Kidney tubule cell (primary cell): ENCODE measurements around the gene MSL3B.

ENCODE experiments used
- DNase-seq: peaks from one replicate; pipeline ENCODE4 v3.0.0-alpha.2; 2018; ENCODE audit warnings: low spot score

Gene MSL3B

DNA sequence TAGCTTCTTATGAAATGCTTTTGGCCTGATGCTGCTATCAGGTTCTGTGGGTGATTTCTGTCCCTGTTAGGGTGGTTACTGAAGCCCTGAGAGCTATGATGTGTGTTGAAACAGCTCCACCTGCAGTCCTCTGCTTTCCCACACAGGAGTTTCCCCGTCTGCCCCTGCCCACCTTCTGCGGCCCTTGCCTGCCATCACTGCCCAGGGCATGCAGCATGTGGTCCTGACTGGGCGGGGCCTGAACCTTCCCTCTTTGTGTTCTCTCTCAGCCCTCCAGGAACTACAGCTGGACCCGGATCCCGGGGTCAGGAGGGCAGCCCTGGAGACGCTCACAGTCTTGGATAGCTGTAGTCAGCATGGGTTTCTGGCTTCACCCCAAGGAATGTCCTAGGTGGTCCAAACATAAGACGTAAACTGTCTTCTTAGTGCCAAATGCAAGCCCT lies 35.3 kb downstream of the MSL3B start:
- peak; percentile 69 for DNase-seq

DNA sequence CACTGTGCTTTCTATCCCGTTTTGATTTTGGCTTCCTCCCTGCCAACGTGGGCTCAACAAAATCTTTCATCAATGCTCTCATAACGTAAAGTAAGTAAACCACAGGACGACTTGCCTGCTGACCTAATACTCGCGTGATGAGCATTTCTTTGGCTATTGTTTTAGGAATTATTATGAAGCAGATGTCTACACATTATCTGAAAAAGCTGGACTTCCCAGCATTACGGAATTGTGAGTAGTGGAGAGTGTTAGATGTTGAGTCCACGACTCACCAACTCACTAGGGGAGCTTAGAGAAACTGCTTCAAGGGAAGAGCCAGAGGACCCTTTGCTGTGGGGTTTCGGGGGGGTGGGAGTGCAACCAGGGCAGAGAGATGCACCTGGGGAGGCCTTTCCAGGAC lies 35.8 kb downstream of the MSL3B start:
- DNase-seq = no peak

DNA sequence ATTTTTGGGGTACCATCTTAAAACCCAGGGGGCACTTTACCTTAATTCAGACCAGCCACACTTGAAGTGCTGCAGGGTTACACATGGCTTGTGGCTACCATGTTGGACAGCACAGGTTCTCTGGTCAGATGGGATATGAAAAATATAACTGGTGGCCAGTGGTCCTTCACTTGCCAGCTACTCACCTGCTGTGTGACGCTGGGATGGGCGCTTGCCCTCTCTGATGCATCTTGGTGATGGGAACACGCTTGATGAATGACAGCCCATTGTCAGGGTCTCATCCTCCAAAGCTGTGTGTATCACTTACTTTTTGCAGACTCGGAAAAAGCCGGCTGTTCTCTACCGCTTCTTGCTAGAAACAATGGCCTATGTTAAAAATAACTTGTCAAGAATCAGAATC lies 36.3 kb downstream of the MSL3B start:
- no peak for DNase-seq

DNA sequence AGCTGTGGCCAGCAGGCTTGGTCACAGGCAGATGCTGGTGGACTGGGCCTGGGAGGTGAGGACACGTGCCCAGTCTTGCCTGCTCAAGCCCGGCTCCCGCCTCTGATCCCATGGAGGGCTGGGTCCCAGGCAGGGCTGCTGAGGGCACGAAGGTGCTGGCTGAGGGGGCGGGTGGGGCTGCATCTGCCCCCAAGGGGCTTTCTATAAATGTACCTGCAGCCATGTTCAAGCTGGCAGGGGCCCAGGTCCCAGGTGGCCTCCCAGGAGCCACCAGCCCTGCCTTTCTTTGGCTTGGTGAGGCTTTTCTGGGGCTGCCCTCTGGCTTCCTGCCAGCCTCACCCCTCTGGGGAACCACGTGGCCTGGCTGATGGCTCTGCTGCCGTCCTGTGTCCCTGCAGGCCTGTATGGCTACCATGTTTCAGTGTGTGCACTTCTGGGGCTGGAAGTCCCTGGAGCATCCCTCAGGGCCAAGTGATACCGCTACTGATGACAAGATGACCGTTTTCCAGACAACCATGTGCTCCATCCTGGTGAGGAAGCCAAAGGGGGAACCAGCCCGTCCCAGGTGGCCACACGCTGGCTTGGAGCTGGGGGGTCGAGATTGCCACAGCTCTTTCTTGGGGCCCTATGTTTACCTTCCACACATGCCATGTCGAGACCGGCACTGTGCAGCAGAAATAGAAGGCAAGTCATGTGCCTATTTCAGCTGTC lies 37.0 kb downstream of the MSL3B start:
- DNase-seq = no peak

DNA sequence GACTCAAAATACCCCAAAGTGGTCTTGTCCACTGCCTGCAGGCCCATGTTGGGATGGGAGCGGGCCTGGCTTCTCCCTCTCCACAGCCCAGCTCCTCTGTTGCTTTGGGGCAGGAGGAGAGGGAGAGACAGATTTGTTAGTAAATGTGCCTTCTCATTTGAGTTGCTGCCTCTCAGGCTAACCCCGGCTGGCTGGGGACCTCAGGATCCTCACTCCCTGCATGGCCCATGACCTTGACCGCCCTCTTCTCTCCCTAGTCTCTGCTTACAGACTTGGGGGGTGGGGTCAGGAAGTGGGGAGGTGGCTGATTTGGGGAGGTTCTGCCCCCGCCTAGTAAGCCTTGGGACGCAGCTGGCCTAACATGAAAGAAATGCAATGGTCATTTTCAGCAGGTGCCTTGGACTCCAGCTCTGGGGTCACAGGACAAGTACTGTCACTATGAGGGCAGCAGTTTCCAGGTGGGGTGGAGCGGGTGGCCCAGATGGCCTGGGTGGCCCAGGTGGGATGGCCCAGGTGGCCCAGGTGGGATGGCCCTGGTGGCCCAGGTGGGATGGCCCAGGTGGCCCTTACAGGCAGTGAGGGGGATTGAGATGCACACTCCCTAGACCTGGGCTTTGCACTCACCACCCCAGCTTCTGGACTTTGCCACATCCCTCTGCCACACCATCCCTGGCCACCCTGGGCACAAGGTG lies 37.9 kb downstream of the MSL3B start:
- no peak for DNase-seq

DNA sequence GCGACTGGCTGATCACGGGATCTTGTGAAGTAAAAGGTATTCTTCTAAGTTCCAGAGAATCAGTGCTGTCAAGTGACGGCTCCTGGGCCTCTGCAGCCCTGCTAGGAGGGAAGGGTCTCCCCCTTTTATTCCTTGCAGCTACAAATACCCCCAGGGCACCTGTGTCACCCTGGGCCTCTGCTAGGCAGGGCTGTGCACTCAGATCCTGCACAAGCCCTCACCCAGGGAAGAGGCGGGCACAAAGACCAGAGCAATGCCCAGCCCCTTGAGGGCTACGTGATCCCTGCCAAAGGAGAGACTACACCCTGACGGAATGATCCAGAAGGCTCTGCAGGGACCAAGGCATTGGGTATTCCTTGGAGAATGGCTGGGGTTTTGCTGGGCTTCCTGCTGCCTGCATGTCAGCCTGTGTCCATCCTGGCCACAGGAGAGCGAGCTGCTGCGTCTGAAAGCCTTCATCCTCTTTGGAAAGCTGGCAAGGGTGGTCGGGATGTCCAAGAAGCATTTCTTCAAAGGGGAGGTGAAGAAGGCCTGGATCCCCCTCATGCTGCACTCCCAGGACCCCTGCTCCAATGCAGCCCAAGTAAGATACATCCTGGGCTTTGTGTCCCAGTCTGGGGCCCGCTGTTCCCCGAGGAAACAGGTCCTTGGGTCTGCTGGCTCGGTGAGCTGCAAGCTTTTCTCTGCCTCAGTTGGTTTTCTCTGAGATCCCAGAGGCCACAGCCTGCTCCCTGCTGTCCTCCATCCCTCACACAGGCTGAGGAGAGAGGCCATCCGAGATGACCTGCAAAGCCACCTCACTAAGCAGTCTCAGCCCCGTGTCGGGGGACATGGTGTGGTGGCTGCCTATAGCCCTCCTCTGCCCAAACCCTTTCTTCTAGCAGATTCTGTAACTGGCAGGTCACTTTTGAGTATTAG lies 38.7 kb downstream of the MSL3B start:
- DNase-seq = no peak

DNA sequence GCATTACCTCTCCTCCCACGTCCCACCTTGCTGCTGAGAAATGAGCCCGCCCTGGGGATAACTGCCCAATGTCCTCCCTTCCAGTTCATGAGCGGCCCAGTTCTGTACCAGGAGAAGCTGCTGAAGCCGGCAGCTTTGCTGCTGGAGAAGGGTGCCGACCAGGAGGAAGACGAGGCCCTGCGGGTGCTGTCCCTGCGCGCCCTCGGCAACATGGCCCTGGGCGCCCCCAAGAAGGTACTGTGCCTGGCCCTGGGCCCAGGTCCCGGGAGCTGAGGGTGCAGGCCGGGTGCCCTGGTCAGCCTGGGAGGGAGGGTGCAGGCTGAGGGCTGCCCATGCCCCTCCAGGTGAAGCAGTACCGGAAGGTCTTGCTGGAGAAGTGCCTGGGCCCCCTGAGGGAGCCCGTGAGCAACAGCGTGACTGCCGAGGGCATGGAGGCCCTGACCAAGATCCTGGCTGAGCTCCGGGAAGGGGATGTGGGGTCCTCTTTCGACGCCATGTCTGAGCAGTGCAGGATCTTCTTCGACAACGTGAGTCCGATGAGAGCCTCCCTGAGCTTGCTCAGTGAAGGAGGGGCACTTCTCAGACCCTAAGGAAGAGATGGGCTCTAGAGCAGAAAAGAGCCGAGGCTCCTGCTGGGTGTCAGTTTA lies 39.5 kb downstream of the MSL3B start:
- DNase-seq = no peak

DNA sequence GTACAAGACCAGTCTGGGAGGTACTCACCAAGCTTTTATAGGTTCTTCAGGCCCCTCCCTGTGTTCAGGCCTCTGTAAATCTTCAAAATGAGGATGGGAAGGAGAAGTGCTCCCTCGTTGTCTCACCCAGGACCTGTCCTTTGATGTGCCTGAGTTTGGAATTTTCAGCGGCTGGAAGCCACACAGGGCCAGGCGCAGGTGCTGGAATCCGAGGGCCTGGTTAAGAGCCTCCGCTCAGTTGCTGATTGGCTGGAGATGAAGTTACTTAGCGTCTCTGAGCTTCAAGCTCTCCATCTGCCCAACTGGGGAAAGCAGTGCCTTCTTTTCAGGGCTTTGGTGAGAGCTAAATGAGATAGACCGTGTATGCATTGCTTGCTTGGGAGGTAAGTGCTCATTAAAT lies 43.8 kb downstream of the MSL3B start:
- no peak for DNase-seq

DNA sequence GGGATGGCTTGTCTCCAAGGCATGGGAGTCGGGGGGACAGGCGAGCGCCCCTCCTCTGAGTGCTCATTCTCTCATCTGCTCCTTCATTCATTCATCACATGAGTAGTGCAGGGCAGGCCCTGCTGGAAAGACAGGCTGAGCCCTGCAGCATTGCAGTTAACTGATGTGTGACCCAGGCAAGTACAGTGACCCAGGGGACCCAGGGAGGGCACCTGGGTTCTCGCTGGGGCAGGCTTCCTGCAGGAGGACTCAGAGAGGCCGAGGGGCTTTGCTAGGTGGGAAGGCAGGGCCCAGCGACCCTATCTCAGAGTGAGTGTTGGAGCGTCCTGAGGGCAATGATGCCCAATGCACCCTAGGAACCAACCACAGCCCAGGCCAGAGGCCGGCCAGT lies 44.5 kb downstream of the MSL3B start:
- DNase-seq = no peak

DNA sequence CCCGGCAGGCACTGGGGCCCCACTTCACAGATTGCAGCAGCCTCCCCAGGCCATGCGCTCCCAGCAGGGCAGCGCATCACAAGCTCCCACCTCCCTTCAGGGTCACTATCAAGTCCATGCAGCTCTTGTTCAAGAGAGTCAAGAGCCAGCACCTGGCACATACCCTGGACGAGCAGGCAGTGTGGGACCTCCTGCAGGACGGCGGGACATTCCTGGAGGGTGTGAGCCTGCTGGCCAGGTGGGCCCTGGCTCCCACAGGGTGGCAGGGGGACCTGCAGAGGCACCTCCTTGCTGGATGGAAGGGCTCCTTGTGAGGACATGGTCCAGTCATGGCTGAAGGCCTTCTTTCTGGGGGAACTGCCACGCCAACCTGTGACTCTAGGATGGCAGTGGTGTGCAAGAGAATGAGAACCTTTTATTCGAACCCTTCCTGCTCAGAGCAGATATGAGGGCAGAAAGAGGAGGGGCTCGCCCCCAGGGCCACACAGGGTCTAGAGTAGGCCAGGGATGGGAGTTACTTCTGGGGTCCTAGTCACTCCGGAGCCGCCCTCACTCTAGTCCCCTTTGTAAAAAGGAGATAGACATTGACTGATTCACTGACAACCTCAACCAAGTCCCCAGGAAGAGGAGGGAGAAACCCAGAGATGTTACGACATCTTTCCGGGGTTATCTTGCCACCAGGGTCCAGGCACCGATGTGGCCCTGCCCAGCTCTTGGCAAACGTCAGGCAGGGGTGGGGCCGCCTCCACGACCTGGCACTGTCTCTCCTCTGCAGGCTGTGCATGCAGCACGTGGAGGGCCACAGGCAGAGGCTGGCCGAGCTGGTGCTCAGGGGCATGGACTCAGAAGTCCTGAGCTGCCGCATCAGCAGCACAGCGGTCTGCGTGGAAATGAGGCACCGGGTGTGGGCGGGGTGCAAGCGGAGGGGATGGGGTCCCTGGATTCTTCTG lies 45.1 kb downstream of the MSL3B start:
- DNase-seq = no peak

DNA sequence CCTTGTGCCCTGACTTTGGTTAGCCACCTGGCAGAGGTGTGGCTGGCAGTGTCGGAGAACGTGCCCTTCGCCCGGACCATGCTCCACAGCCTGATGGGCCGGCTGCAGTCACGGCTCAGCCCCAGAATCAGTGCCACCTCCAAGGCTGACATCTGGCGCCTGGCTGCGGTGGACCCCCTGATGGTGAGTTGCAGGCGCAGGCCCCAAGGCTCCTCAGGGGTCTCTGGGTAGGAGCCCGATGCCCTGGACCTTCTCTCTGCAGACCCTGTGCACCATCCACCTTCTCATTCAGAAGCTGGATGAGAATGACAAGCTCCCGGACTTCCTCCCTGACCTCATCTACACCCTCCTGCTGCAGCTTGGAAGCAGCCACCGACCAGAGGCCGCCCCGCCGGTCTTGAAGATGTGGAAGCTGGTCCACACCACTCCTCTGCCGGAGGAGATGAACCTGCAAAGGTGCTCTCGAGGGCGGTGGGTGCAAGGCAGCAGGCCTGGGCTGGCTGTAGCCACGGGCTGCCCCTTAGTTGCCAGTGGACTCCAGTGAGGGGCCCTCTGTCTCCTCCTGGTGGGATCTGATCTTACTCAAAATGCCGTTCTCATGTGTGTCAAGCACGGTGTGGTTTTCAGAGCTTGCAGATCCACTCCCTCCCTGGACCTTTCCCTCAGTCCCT lies 46.0 kb downstream of the MSL3B start:
- no peak for DNase-seq

DNA sequence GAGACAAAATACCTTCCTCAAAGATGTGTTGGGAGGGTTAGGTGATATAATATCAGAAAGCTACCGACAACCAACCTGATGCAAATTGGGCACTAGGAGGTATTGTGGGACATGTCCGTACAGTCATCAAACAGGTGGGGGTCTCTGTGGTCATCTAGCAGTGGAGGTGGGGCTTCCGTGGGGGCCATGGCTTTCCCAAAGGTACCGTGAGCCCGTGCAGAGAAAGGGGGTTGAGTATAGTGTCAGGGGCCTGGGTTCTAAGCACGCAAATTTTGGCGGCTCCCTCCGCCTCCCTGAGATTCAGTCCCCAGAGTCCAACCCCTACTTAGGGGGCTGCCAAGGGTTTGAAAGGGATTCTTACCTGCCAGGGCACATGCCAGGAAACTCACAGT lies 46.5 kb downstream of the MSL3B start:
- DNase-seq = no peak

DNA sequence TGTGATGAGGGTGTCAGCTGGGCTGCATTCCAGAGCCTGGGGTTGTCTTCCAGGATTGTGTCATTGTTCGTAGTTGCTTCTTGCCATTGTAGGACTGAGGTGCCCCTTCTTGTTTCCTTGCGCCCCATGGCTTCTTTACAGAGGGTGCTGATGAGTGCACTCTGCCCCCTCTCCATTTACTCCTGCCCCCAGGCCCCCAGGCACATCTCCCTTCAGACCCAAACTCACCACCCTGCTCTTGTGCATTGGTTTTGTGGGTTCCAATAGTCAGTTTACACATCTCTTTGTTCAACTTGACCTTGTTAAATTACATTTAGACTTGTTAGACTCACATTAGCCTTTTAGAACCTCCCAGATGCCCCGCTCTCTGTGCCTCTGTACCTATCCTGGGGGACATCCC lies 47.0 kb downstream of the MSL3B start:
- DNase-seq = no peak

DNA sequence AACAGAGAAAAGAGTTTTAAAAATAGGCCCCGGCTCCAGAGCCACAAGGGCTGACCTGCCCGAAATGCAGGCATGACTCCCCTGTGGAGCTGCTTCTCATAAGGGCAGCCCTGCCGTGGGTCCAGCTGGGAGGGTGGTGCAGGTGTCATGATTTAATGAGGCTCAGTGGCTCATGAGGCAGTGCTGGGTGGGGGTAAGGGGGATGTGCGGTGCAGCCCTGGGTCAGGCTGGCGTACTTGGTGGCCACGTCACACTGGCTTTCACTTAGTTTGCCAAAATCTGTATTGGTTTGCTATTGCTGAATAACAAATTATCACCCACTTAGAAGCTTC lies 47.4 kb downstream of the MSL3B start:
- no peak for DNase-seq

DNA sequence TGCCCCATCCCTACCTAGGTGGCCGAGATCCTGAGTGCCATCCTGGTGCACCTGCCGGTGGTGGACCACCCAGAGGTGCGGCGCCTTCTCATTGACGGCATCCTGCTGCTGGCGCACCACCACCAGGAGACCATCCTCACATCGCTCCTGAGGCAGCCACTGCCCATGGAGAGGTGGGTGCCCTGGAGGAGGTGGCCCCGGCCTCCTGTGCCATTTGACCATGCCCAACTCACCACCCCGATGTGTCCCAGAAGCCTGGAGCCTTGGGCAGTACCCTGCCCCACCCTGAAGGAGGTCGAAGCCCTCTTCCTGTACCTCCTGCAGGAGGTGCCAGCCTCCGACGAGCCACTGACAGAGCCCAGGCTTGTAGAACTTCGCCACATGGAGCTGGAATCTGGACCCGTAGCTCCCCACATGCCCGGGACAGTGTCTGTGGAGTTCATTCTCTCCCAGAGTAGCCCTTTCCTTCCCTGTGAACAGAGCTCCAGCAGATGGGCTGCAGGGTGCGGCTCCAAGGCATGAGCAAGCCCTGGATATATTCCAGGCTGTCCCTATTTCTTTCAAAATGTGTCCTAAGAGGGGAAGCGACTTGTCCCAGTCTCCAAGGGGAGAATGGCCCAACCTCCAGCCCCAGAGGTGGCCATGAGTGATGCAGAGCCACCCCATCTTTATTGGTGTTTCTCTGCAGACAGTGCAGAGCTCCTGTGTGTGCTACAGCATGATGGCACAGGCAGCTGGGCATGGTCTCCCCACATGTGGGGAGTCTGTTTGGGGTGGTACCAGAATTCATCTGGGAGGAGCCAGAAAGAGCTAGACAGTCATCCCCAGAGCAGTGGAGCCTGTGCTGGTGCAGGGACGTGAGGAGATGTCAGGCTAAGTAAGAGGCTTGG lies 48.1 kb downstream of the MSL3B start:
- no peak for DNase-seq

DNA sequence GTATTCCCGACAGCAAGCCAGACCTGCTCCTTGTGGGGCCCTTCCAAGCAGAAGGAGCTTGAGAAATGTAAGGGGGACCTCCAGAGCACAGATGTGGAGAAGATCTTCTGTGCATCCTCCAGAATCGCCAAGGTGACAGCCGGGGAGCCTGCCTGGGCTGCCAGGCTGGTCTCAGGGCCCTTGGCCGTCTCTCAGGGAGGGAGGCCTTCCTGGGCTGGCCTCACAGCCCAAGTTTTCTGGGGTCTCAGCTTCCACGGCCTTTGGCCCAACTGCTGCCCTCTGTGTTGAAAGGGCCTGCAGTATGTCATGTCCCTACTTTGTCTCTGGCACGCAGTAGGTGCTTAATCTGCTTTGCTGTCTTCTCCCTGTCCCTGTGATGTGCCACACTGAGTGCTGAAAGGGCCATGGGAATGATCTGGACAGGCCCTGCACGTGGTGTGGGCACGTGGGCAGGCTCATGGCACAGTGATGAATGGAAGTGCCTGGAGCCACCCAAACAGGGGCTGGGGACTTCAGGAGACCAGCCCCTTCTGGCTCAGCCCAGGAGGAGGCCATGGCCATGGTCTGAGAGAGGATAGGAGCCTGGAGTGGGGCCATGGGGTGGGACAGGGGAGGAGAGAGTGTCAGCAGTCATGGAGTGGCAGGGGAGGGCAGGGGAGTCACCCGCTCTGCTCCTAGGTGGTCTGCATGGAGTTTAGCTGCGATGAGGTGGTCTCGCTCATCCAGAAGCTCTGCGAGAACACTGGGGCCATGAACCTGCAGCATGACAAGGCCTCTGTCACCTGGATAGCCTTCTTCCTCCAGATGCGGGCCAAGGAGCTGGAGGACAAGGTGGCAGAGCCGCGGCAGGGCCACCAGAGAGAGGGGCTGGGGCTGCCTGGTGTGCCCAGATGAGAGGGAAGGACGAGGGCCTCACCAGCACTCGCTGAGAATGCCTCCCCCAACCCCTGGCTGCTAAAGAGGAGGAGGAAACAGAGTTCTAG lies 49.3 kb downstream of the MSL3B start:
- no peak for DNase-seq

DNA sequence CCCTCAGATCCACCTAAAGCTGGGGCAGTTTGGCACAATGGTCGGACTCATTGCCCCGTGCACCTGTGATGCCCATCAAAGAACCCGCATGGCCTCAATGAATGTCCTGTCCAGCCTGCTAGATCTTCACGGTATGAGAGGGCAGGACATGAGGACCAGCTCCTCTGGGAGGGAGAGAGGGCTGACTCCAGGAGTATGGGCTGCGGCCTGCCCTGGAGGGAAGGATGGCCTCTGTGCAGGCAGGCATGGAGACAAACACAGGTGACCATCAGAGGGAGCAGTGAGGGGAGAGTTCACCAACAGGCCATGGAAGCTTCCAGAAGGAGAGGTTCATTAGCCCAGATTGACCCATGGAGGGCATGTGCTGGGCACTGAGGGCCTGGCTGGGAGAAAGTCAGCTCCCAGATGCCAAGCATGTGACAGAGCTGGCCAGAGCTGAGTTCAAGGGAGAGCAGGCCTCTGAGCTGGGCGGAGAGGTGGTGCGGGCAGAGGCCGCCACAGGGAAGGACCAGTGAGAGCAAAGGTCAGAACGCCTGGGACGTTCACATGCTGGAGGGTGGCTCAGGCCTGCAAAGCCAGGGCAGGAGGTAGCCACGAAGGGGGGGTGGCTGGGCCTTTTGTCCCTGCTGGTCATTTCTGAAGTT lies 50.1 kb downstream of the MSL3B start:
- no peak for DNase-seq

DNA sequence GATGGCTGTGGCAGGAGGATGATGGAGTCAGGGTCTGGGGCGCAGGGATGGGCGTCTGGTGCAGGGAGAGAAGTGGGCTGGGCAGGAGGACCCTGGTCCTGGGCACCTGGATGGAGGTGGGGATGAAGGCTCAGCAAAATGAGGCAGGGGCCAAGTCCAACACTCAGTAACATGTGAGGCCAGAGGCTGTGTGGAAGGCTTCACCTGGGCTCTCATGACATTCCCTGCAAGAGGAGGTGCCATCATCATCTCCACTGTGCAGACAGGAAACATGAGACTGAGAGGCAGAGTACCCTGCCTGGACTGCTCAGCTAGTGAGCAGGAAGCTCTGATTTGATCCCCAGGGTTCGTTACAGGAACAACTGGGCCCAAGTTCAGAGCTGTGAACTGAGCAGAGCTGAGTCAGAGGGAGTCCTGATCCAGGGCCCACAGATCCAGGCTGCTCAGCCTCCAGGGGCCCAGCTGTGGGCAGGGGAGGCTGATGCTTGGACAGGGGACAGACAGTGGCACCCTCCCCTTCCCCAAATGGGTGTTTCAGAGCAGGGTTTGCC lies 50.8 kb downstream of the MSL3B start:
- DNase-seq = no peak
